Adrenal gland (tissue), 12 donors: ENCODE measurements around the gene SERPINA1. TPM values are rescaled to one million over a fixed set of nuclear protein-coding genes. Genes with fewer than 3 reads are reported as not detected.

Experiments used
- DNase-seq, 7 donors: peaks; one replicate each; pipeline ENCODE4 v3.0.0-alpha.2; 2019 to 2020
- H3K27ac ChIP-seq, 5 donors: fragments of 200-600 bp; sonication (generic) in 4 of 5; 1 replicate in 3 of 5; 2 replicates in 2 of 5; pipeline versions ENCODE4 v1.5.1 to v1.8.0; 2016 to 2020; ENCODE audit warnings: mild to moderate bottlenecking in 1 of 5
- H3K27me3 ChIP-seq: fragments of 200-600 bp; 2 replicates; pipeline ENCODE4 v1.8.0; 2021
- H3K36me3 ChIP-seq, 2 donors: fragments of 200-600 bp; replicated peaks in 1 of 2; 1 replicate in 1 of 2; 2 replicates in 1 of 2; pipeline versions ENCODE4 v1.5.1 to v1.8.0; 2018 to 2022
- H3K4me1 ChIP-seq, 2 donors: fragments of 200-600 bp; replicated peaks in 1 of 2; 1 replicate in 1 of 2; 2 replicates in 1 of 2; pipeline versions ENCODE4 v1.5.1 to v1.8.0; 2018 to 2021
- H3K4me3 ChIP-seq, 4 donors: fragments of 200-600 bp; sonication (generic) in 3 of 4; one replicate each; pipeline ENCODE4 v1.5.1; 2016 to 2018
- H3K9me3 ChIP-seq, 3 donors: fragments of 200-600 bp; sonication (generic) in 1 of 3; replicated peaks in 1 of 3; 1 replicate in 2 of 3; 2 replicates in 1 of 3; pipeline versions ENCODE4 v1.5.1 to v1.8.0; 2016 to 2021
- CTCF ChIP-seq, 6 experiments: fragments of 450-650 bp in 4 of 6; fragments of 200-600 bp in 2 of 6; sonication (generic) in 1 of 6; IDR thresholded peaks; 1 replicate in 5 of 6; 2 replicates in 1 of 6; pipeline versions ENCODE4 v1.5.1 to v1.8.0; 2016 to 2021; ENCODE audit warnings: antibody characterized with exemption in 6 of 6, mild to moderate bottlenecking in 2 of 6, moderate library complexity in 1 of 6
- POLR2A ChIP-seq, 2 donors: fragments of 450-650 bp; IDR thresholded peaks; one replicate each; pipeline ENCODE4 v1.6.1; 2017; ENCODE audit warnings: antibody characterized with exemption in 2 of 2, mild to moderate bottlenecking in 2 of 2, moderate library complexity in 1 of 2
- WGBS, 4 donors: extraction: QIAGEN DNeasy Blood & Tissue Kit in 2 of 4; methylation state at CpG; one replicate each; pipeline versions ENCODE4 v1.1.5 to v1.1.7; 2013 to 2017; 5-methylcytosine and 5-hydroxymethylcytosine counted together
- intact Hi-C, 2 donors: fragments of 100-400 bp; cut with DNase I; formaldehyde crosslinking; loops; one replicate each; pipeline versions ENCODE4 v1.14.1 to v1.15.0; 2022 to 2023
- polyA plus RNA-seq, 3 donors: library from polyadenylated mRNA; stranded (reverse); fragments of 200-250 nt in 2 of 3; fragments of 350-450 nt in 1 of 3; fragmentation: Illumina TruSeq in 1 of 3; extraction: RNeasy Lipid Tissue Mini Kit (QIAGEN cat#74804) in 1 of 3; gene quantifications; one replicate each; pipeline ENCODE4 v1.2.3, GENCODE V29; 2013 to 2014
- total RNA-seq, 9 donors: library from RNA; depleted of rRNA in 4 of 9; stranded (reverse); fragments of >200 nt in 4 of 9; fragments of 120-200 nt in 1 of 9; fragmentation: NEBNext Ultra II Directional in 1 of 9; extraction: Animal tissue kit (Norgen Biotek cat#: 25700) in 1 of 9; gene quantifications; one replicate each; pipeline versions ENCODE4 v1.1.0 to v1.2.4, GENCODE V29; 2013 to 2023
- donor health status: healthy with polysubstance abuse.
- donor health status: Bipolar disorder and iron deficiency.
- donor health status: DM: yes; HTN: yes; CAD: no.
- donor health status: DM: no; HTN: no; CAD: no.
- donor health status: DM: no; HTN: no; CAD: no.
- donor health status: DM: yes; HTN: yes; CAD: no.

SERPINA1 gene
- total and polyA plus RNA-seq, 12 donors: 1.6 to 60.1 (median 13.9) TPM

DNA sequence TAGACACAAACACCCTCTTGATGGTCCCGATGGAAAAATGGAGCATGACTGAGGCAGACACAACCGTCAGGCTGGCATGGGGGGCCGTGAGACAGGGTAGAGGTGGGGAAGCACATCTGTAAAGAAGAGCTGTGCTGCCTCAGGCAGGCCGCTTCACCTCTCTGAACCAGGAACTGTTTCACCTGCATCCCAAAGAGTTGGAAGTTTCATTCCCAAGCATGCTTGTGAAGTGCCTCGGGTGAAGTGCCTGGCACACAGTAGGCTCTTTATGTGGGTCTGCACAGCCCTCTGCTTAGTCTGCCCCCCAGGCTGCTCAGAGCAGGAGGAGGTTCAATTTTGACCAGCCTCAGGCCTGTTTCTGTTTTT is 685 bp upstream of the SERPINA1 start:
- intact Hi-C loops: no loop called here
- H3K4me3 ChIP-seq: no peak overlapping the region
- DNase-seq: no peak
- H3K27me3 ChIP-seq: peaks cover 6% of the 10 kb centered on the region
- no peaks in the 10 kb centered on the region for H3K9me3 ChIP-seq
- no peak overlapping the region for H3K27ac ChIP-seq
- no peaks in the 10 kb centered on the region for H3K4me1 ChIP-seq
- no peaks in the 10 kb centered on the region for H3K36me3 ChIP-seq
- 68 to 83% (median 75%) methylated on average over 5 of the region's 5 CpGs for WGBS, 4 donors
- TF ChIP-seq CTCF (IDR thresholded peaks at IDR 0.05) (no peak), POLR2A (IDR thresholded peaks at IDR 0.05) (no peak)

DNA sequence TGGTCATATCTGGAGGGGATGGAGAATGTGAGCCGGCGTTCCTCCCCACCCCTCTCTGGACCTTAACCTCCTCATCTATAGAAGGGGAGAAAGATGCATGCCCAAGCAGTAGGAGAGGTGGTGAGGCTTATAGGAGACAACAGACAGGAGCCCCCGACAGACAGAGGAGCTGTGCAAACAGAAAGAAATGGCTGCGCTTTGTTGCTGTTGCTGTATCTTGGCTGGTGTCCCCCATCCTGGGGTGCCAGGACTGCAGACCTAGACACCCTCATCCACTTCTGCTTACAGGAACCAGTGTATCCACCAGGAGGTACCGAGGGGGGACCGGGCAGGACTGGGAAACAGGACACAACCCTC is 397 bp downstream of the SERPINA1 start:
- Histone ChIP-seq H3K36me3 (no peaks in the 10 kb centered on the region), H3K4me1 (no peaks in the 10 kb centered on the region), H3K27ac (no peak overlapping the region), H3K27me3 (peaks cover 6% of the 10 kb centered on the region), H3K9me3 (no peaks in the 10 kb centered on the region), H3K4me3 (no peak overlapping the region)
- WGBS, 4 donors: 84 to 90% (median 88%) methylated on average over 4 to 6 of the region's 6 CpGs
- TF ChIP-seq POLR2A (IDR thresholded peaks at IDR 0.05) (no peak), CTCF (IDR thresholded peaks at IDR 0.05) (no peak)
- intact Hi-C loops: no loop called here
- peak in 1 of 7 donors; percentile 3 for DNase-seq

DNA sequence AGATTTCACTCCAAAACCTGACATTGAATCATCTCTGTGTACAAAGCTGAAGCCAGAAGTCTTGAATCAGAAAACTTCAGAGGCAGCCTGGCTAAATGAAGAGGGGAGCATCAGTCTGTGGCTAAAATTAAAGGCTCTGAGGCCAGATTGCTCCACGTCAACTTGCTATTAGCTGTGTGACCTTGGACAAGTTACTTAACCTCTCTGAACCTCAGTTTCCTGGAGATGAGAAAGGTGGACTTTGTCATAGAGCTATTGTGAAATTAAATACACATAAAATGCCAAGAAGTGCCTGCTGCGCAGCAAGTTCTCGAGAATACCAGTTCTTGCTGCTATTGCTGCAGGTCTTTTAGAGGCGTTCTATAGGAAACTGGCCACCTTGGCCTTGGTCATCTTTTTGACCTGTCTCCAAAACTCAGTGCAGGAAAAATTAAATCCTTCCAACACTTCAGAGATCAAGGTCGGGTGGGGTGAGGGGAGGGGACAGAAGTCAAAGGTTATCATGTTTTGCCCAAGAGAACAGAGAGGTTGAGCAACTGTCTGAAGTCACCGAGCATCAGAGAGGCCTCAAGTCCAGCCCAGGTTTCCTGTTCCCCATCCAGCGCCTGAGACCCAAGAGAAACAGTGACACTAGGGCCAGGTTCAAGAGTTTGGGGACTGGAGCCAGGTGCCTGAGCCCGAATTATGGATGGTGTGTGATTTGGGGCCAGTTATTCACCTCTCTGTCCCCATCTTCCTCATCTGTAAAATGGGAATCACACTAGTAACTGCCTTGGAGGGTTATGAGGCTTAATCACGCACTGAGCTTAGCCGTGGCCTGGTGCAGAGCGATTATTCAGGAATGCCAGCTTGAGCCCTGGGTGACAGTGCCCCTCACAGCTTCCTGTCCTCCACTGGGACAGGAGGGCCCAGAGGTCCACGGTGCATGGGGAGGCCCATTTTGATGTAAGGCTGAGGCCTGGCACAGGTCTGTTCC is 1.1 kb downstream of the SERPINA1 start:
- no peaks in the 10 kb centered on the region for H3K4me1 ChIP-seq
- H3K27ac ChIP-seq: no peak overlapping the region
- TF ChIP-seq CTCF (IDR thresholded peaks at IDR 0.05) (no peak), POLR2A (IDR thresholded peaks at IDR 0.05) (no peak)
- H3K9me3 ChIP-seq: no peaks in the 10 kb centered on the region
- peak in 1 of 7 donors; percentile 8 for DNase-seq
- no peak overlapping the region for H3K4me3 ChIP-seq
- 67 to 75% (median 70%) methylated on average over 9 to 12 of the region's 12 CpGs for WGBS, 4 donors
- H3K36me3 ChIP-seq: no peaks in the 10 kb centered on the region
- peaks cover 6% of the 10 kb centered on the region for H3K27me3 ChIP-seq
- intact Hi-C loops: no loop called here

DNA sequence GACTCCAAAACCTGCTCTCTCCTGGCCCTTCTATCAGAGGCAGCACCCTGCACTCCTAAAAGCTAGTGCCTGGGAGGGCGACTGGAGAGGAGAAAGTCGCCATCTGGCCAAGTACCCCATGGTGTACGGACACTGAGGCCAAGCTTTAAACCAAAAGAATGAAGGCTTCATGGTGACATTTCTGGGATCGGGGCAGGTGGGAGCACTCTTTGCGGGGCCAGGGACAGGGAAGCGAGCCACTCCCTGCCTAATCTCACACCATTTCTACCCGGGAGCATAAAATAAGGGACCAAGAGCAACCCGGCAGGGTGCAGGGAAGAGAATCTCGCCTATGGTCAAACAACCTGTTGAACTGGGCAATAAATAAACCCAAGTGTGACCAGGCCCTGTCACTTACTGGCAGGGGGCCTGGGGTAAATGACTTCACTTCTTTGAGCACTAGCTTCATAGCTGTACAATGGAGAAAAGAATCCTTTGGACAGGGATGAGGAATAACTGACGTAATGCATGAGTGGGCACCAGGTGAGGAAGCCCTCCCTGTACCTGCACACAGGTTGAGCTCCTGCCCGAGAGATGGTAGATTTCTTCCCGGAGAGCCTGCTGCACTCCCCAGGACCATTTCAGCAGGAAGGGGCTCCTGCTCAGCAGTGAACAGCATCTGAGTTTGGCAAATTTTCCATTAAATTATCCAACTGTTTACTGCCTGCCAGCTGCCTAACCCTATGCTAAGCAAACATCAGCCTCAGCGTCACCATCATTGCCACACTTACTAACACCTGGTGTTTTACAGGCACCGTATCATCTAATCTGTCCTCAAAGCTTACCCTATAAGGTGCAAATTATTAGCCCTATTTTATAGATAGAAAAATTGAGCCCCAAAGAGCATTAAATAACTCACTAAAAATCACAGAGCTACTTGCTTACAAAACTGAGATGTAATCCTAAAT is 2.0 kb downstream of the SERPINA1 start:
- peaks cover 6% of the 10 kb centered on the region for H3K27me3 ChIP-seq
- no peaks in the 10 kb centered on the region for H3K9me3 ChIP-seq
- no peak for DNase-seq
- H3K27ac ChIP-seq: no peak overlapping the region
- WGBS, 4 donors: 70 to 79% (median 77%) methylated on average over 13 to 14 of the region's 14 CpGs
- TF ChIP-seq POLR2A (IDR thresholded peaks at IDR 0.05) (no peak), CTCF (IDR thresholded peaks at IDR 0.05) (no peak)
- intact Hi-C loops: no loop called here
- H3K36me3 ChIP-seq: no peaks in the 10 kb centered on the region
- no peak overlapping the region for H3K4me3 ChIP-seq
- no peaks in the 10 kb centered on the region for H3K4me1 ChIP-seq
